ENCODE results near the gene TCAP. TPM values are rescaled to one million over a fixed set of nuclear protein-coding genes. Genes with fewer than 3 reads are reported as not detected.

Gene TCAP
- total and polyA plus RNA-seq, 2 experiments from 2014 or later: 0.43 TPM; not detected in 1

DNA sequence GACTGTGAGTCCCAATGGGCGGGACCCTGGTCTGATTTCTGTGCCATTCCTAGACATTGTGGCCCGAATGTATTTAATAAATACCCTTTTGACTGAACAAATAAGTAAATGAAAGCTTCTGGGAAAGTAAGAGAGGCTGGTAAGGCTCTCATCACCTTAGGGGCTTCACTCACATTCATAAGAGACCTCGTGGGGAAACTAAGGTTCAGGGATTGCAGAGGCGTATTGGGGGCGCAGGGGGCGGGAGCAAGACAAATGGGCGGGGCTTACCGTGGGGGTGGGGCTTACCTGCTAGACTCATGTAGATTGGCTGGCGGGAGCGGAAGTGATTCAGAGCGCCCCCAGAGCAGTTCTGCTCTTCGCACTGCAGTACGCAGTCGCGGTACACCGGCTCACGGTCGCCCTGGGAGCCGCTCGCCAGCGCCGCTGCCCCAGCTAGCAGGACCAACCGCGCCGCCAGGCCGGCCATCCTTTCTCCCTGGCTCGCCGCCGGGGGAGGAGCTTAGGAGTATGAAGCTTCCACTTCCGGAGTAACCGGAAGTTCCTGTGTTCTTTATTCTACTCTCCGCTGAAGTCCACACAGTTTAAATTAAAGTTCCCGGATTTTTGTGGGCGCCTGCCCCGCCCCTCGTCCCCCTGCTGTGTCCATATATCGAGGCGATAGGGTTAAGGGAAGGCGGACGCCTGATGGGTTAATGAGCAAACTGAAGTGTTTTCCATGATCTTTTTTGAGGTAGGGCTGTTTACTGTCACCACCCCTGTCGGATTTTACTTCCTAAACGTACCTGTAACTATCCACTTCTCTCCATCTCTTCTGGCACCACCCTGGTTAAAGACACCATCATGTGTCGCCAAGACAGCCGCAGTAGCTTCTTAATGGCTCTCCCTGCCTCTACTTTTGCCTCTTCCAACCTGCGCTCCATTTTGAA lies 22.7 kb downstream of the TCAP start, which contains the start of gene PGAP3:
PGAP3 (minus strand) TSS at position 512 of the 929 bp plus-strand sequence; CDS start at position 469, 43 bp downstream.
- Histone ChIP-seq H3K4me2 (ENCODE audit: unreplicated experiment) (peak within 1 kb of the TSS; percentile 100), H3K4me1 (ENCODE audit: insufficient read depth) (peaks cover 8% of the 10 kb centered on the region), H3F3A (ENCODE audit: insufficient read depth) (peaks cover 22% of the 10 kb centered on the region), H3K9ac (peak within 1 kb of the TSS; percentile 84), H4K20me1 (ENCODE audit: insufficient read depth) (no peaks in the 10 kb centered on the region), H3K36me3 (ENCODE audit: low read depth) (no peaks in the 10 kb centered on the region), H3K79me2 (ENCODE audit: insufficient read depth) (no peaks in the 10 kb centered on the region), H3K9me2 (ENCODE audit: insufficient read depth) (peaks cover 8% of the 10 kb centered on the region; the same call in 1 of the 2 replicates), H3K27ac (peak within 1 kb of the TSS; percentile 64), H3K27me3 (replicated peaks; ENCODE audit: insufficient read depth) (no peaks in the 10 kb centered on the region), H3K4me3 (peak within 1 kb of the TSS; percentile 92), H3K9me3 (ENCODE audit: low read depth) (no peaks in the 10 kb centered on the region), H2AFZ (peak within 1 kb of the TSS; percentile 100)
- TF ChIP-seq EZH2 (IDR thresholded peaks at IDR 0.05; ENCODE audit: insufficient read depth, poor library complexity, severe bottlenecking) (no peak), EZH2phosphoT487 (IDR thresholded peaks at IDR 0.05; ENCODE audit: insufficient read depth, low read depth) (no peak)
- DNase-seq: peak; percentile 95
- 4 to 5% methylated on average over 36 to 45 of the region's 45 CpGs for WGBS, 2 experiments (ENCODE audit: low coverage in 1 of 2, low lambda C conversion rate in 2 of 2, missing lambda C conversion rate in 2 of 2)
- in situ Hi-C loops (cut with MboI): no loop called here

GRCh38 chr17:39688475-39688835 lies 23.3 kb downstream of the TCAP start:
- peaks cover 22% of the 10 kb centered on the region for H3F3A ChIP-seq (ENCODE audit: insufficient read depth)
- peaks cover 8% of the 10 kb centered on the region for H3K4me1 ChIP-seq (ENCODE audit: insufficient read depth)
- H3K27me3 ChIP-seq (replicated peaks; ENCODE audit: insufficient read depth): no peaks in the 10 kb centered on the region
- TF ChIP-seq EZH2 (IDR thresholded peaks at IDR 0.05; ENCODE audit: insufficient read depth, poor library complexity, severe bottlenecking) (no peak), EZH2phosphoT487 (IDR thresholded peaks at IDR 0.05; ENCODE audit: insufficient read depth, low read depth) (no peak)
- H3K4me3 ChIP-seq: peak overlapping the region; percentile 92
- peak; percentile 45 for DNase-seq
- in situ Hi-C loops (cut with MboI): no loop called here
- H3K36me3 ChIP-seq (ENCODE audit: low read depth): no peaks in the 10 kb centered on the region
- H3K79me2 ChIP-seq (ENCODE audit: insufficient read depth): no peaks in the 10 kb centered on the region
- WGBS, 2 experiments (ENCODE audit: low coverage in 1 of 2, low lambda C conversion rate in 2 of 2, missing lambda C conversion rate in 2 of 2): 32 to 40% methylated on average over 6 of the region's 6 CpGs
- H3K9ac ChIP-seq: peak overlapping the region; percentile 84
- H4K20me1 ChIP-seq (ENCODE audit: insufficient read depth): no peaks in the 10 kb centered on the region
- H3K9me3 ChIP-seq (ENCODE audit: low read depth): no peaks in the 10 kb centered on the region
- peak overlapping the region; percentile 100 for H2AFZ ChIP-seq
- H3K27ac ChIP-seq: peak overlapping the region; percentile 64
- peaks cover 8% of the 10 kb centered on the region; the same call in 1 of the 2 replicates for H3K9me2 ChIP-seq (ENCODE audit: insufficient read depth)
- peak overlapping the region; percentile 100 for H3K4me2 ChIP-seq (ENCODE audit: unreplicated experiment)

DNA sequence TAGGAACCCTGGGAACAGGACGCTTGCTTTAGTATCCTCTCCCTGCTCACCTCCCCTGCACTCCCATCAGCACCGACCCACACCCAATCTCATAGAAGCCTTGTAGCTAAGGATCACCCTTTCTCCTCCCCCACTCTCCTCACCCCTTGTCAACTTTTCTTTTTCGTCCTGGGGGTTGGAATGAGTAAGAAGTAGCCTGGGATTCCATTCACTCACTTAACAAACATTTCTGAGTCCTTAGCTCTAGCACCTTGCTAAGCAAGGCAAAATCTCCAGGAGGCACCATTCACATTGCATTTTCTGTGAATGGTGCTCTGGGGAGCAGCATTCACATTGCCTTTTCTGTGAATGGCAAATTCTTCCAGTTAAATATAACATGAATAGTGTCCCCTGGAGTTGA lies 23.8 kb downstream of the TCAP start:
- Histone ChIP-seq H3K9me3 (ENCODE audit: low read depth) (no peaks in the 10 kb centered on the region), H3K27me3 (replicated peaks; ENCODE audit: insufficient read depth) (no peaks in the 10 kb centered on the region), H4K20me1 (ENCODE audit: insufficient read depth) (no peaks in the 10 kb centered on the region), H2AFZ (peak overlapping the region; percentile 100), H3K36me3 (ENCODE audit: low read depth) (no peaks in the 10 kb centered on the region), H3K9ac (peak overlapping the region; percentile 84; the same call in 1 of the 2 replicates), H3K27ac (no peak overlapping the region), H3K9me2 (ENCODE audit: insufficient read depth) (peaks cover 8% of the 10 kb centered on the region; the same call in 1 of the 2 replicates), H3K4me2 (ENCODE audit: unreplicated experiment) (peak overlapping the region; percentile 100), H3F3A (ENCODE audit: insufficient read depth) (peaks cover 22% of the 10 kb centered on the region), H3K4me1 (ENCODE audit: insufficient read depth) (peaks cover 8% of the 10 kb centered on the region), H3K4me3 (peak overlapping the region; percentile 92), H3K79me2 (ENCODE audit: insufficient read depth) (no peaks in the 10 kb centered on the region)
- 23 to 27% methylated on average over 3 of the region's 3 CpGs for WGBS, 2 experiments (ENCODE audit: low coverage in 1 of 2, low lambda C conversion rate in 2 of 2, missing lambda C conversion rate in 2 of 2)
- no peak for DNase-seq
- TF ChIP-seq EZH2phosphoT487 (IDR thresholded peaks at IDR 0.05; ENCODE audit: insufficient read depth, low read depth) (no peak), EZH2 (IDR thresholded peaks at IDR 0.05; ENCODE audit: insufficient read depth, poor library complexity, severe bottlenecking) (no peak)
- in situ Hi-C loops (cut with MboI): no loop called here

DNA sequence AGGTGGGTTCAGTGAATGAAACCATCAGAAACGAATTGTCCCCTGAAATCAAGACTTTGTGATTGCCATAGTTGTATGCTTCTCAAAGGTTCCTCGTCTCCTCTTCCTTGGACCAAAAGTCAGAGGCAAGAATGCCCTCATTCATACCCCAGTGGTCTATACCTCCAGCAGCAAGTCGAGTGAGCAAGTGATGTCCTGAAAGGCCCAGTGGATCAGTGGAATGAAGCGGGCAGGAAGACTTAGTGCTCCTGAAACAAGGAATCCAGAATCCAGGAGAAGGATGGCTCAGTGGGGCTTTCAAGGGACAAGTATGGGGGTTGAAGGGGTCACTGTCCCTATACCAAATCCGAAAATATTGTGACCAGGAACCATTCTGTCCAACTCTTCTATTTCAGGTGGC lies 29.4 kb downstream of the TCAP start:
- in situ Hi-C loops (cut with MboI): no loop called here
- H4K20me1 ChIP-seq (ENCODE audit: insufficient read depth): no peaks in the 10 kb centered on the region
- H3K79me2 ChIP-seq (ENCODE audit: insufficient read depth): peaks cover 8% of the 10 kb centered on the region; the same call in 1 of the 2 replicates
- H3F3A ChIP-seq (ENCODE audit: insufficient read depth): no peaks in the 10 kb centered on the region
- H3K9ac ChIP-seq: no peak overlapping the region
- no peaks in the 10 kb centered on the region for H3K27me3 ChIP-seq (replicated peaks; ENCODE audit: insufficient read depth)
- no peak overlapping the region for H3K27ac ChIP-seq
- no peak overlapping the region for H3K4me2 ChIP-seq (ENCODE audit: unreplicated experiment)
- H3K9me2 ChIP-seq (ENCODE audit: insufficient read depth): no peaks in the 10 kb centered on the region
- no peak for DNase-seq
- no peak for TF ChIP-seq EZH2 (IDR thresholded peaks at IDR 0.05; ENCODE audit: insufficient read depth, poor library complexity, severe bottlenecking)
- H3K36me3 ChIP-seq (ENCODE audit: low read depth): no peaks in the 10 kb centered on the region
- peaks cover 4% of the 10 kb centered on the region; the same call in 1 of the 2 replicates for H3K4me1 ChIP-seq (ENCODE audit: insufficient read depth)
- no peak overlapping the region for H2AFZ ChIP-seq
- 81 to 90% methylated on average over 5 of the region's 5 CpGs for WGBS, 2 experiments (ENCODE audit: low coverage in 1 of 2, low lambda C conversion rate in 2 of 2, missing lambda C conversion rate in 2 of 2)
- no peak overlapping the region for H3K4me3 ChIP-seq
- H3K9me3 ChIP-seq (ENCODE audit: low read depth): no peaks in the 10 kb centered on the region

Measured in GM23248 (cell line).